Transverse colon (tissue), 4 donors: ENCODE measurements around the gene RNF14.

Source experiments
- EP300 ChIP-seq: sonication (generic); formaldehyde crosslinking; IDR thresholded peaks from one replicate; pipeline ENCODE4 v1.6.1; 2017; ENCODE audit warnings: antibody characterized with exemption, low read depth
- POLR2A ChIP-seq: fragments of 450-650 bp; IDR thresholded peaks from one replicate; pipeline ENCODE4 v1.6.1; 2016; ENCODE audit warnings: antibody characterized with exemption, mild to moderate bottlenecking, moderate library complexity
- POLR2AphosphoS5 ChIP-seq, 3 donors: sonication (generic); formaldehyde crosslinking; IDR thresholded peaks; one replicate each; pipeline ENCODE4 v1.6.1; 2016; ENCODE audit warnings: antibody characterized with exemption in 3 of 3
- TF ChIP-seq, protein P1 (sequence below), 5 experiments: fragments of 200-600 bp in 3 of 5; fragments of 450-650 bp in 2 of 5; sonication (generic) in 3 of 5; IDR thresholded peaks; 1 replicate in 2 of 5; 2 replicates in 3 of 5; pipeline ENCODE4 v1.5.1; 2016 to 2017; ENCODE audit warnings: antibody characterized with exemption in 5 of 5, inconsistent platforms in 3 of 5, mild to moderate bottlenecking in 2 of 5, moderate library complexity in 1 of 5

DNA sequence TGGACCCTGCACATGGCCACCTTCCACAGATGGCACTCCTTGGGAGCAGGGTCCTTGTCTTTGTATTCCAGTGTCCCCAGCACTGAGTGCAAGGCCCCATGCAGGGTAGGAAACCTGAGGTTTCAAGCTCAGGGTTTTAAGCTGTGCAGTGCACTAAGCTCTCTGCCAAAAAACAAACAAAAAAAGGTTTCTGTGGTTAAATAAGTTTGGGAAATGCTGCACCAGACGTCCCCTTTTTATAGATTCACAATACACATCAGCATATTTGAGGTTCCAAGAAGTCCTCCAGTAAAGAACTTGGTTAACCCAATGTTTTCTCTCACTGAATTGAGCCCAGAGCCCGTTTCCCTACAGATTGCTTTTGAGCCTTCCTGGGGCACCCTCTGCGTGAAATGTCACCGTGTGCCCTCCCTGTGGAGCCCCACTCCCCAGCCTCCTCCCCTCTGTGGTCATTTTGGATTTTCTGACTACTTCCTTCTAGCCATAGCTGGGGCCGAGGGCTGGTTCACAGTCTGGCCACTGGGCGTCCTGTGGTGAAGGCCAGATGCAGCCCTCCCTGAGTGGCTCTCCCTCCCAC, 28.1 kb upstream of the RNF14 start:
- TF ChIP-seq, protein P1, sequence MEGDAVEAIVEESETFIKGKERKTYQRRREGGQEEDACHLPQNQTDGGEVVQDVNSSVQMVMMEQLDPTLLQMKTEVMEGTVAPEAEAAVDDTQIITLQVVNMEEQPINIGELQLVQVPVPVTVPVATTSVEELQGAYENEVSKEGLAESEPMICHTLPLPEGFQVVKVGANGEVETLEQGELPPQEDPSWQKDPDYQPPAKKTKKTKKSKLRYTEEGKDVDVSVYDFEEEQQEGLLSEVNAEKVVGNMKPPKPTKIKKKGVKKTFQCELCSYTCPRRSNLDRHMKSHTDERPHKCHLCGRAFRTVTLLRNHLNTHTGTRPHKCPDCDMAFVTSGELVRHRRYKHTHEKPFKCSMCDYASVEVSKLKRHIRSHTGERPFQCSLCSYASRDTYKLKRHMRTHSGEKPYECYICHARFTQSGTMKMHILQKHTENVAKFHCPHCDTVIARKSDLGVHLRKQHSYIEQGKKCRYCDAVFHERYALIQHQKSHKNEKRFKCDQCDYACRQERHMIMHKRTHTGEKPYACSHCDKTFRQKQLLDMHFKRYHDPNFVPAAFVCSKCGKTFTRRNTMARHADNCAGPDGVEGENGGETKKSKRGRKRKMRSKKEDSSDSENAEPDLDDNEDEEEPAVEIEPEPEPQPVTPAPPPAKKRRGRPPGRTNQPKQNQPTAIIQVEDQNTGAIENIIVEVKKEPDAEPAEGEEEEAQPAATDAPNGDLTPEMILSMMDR (IDR thresholded peaks at IDR 0.05) = no peak
- no peak for TF ChIP-seq POLR2A
- TF ChIP-seq POLR2AphosphoS5 (IDR thresholded peaks at IDR 0.05) = no peak
- TF ChIP-seq EP300 = no peak
